HepG2 (cell line): Measurements from ENCODE around the gene HECTD4. TPM values are rescaled to one million over a fixed set of nuclear protein-coding genes. Genes with fewer than 3 reads are reported as not detected.

ENCODE experiments used
- ATAD3A ChIP-seq: sonication (generic); formaldehyde crosslinking; IDR thresholded peaks from 2 replicates; pipeline ENCODE4 v1.4.0; 2020; ENCODE audit warnings: missing genetic modification reagents
- ATF4 ChIP-seq, 2 experiments: fragments of 450-650 bp in 1 of 2; sonication (generic) in 1 of 2; formaldehyde crosslinking; IDR thresholded peaks; 2 replicates each; pipeline versions ENCODE4 v1.5.0 to v1.8.0; 2020 to 2022; ENCODE audit warnings: mild to moderate bottlenecking in 1 of 2, missing genetic modification reagents in 1 of 2
- BHLHE40 ChIP-seq: IDR thresholded peaks from 2 replicates; pipeline ENCODE4 v1.6.1; 2011; ENCODE audit warnings: low read length, improper control_type of control experiment
- CEBPB ChIP-seq: IDR thresholded peaks from 2 replicates; pipeline ENCODE4 v1.6.1; 2011; ENCODE audit warnings: low read depth, low read length, improper control_type of control experiment, borderline replicate concordance
- ELF1 ChIP-seq: sonication (generic); formaldehyde crosslinking; IDR thresholded peaks from 2 replicates; pipeline ENCODE4 v1.4.0; 2020; ENCODE audit warnings: missing genetic modification reagents
- ELF4 ChIP-seq: sonication (generic); formaldehyde crosslinking; IDR thresholded peaks from 2 replicates; pipeline ENCODE4 v1.5.0; 2020; ENCODE audit warnings: missing genetic modification reagents, mild to moderate bottlenecking, moderate library complexity, borderline replicate concordance
- FOXA3 ChIP-seq: IDR thresholded peaks from 2 replicates; pipeline ENCODE4 v1.6.1; 2016; ENCODE audit warnings: missing genetic modification reagents, missing compliant biosample characterization
- GATAD2A ChIP-seq: IDR thresholded peaks from 2 replicates; pipeline ENCODE4 v1.6.1; 2016
- GFI1 ChIP-seq: sonication (generic); formaldehyde crosslinking; IDR thresholded peaks from 2 replicates; pipeline ENCODE4 v1.5.0; 2020; ENCODE audit warnings: missing genetic modification reagents, mild to moderate bottlenecking, borderline replicate concordance
- HMG20A ChIP-seq: IDR thresholded peaks from 2 replicates; pipeline ENCODE4 v1.6.1; 2016; ENCODE audit warnings: borderline replicate concordance
- KMT2B ChIP-seq: IDR thresholded peaks from 2 replicates; pipeline ENCODE4 v1.6.1; 2016; ENCODE audit warnings: missing genetic modification reagents, missing compliant biosample characterization
- LCORL ChIP-seq, 2 experiments: fragments of 450-650 bp in 1 of 2; sonication (generic) in 1 of 2; formaldehyde crosslinking in 1 of 2; IDR thresholded peaks; 2 replicates each; pipeline versions ENCODE4 v1.5.0 to v1.6.1; 2017 to 2020; ENCODE audit warnings: antibody characterized with exemption in 1 of 2, missing genetic modification reagents in 1 of 2
- MZF1 ChIP-seq: sonication (generic); formaldehyde crosslinking; IDR thresholded peaks from 2 replicates; pipeline ENCODE4 v1.8.1; 2023; ENCODE audit warnings: mild to moderate bottlenecking, missing genetic modification reagents, borderline replicate concordance
- PHF5A ChIP-seq: IDR thresholded peaks from one replicate; pipeline ENCODE4 v1.6.1; 2018; ENCODE audit warnings: low read depth, missing genetic modification reagents; ENCODE audit not compliant: unreplicated experiment
- RELA ChIP-seq: sonication (generic); formaldehyde crosslinking; IDR thresholded peaks from 2 replicates; pipeline ENCODE4 v1.4.0; 2020; ENCODE audit warnings: missing genetic modification reagents
- SAP130 ChIP-seq: IDR thresholded peaks from 2 replicates; pipeline ENCODE4 v1.6.1; 2016; ENCODE audit warnings: low read depth
- SKI ChIP-seq: fragments of 450-650 bp; IDR thresholded peaks from one replicate; pipeline ENCODE4 v1.6.1; 2018; ENCODE audit warnings: mild to moderate bottlenecking; ENCODE audit not compliant: partially characterized antibody
- SOX5 ChIP-seq: IDR thresholded peaks from 2 replicates; pipeline ENCODE4 v1.6.1; 2016; ENCODE audit warnings: borderline replicate concordance
- TBP ChIP-seq: sonication (generic); formaldehyde crosslinking; IDR thresholded peaks from 2 replicates; pipeline ENCODE4 v1.5.0; 2020; ENCODE audit warnings: missing genetic modification reagents
- TBX3 ChIP-seq: fragments of 450-650 bp; IDR thresholded peaks from 2 replicates; pipeline ENCODE4 v1.6.1; 2017; ENCODE audit warnings: antibody characterized with exemption, mild to moderate bottlenecking, inconsistent platforms, borderline replicate concordance
- TOPORS ChIP-seq: sonication (generic); formaldehyde crosslinking; IDR thresholded peaks from 2 replicates; pipeline ENCODE4 v1.8.0; 2023; ENCODE audit warnings: mild to moderate bottlenecking, missing genetic modification reagents
- ZNF34 ChIP-seq: sonication (generic); formaldehyde crosslinking; IDR thresholded peaks from 2 replicates; pipeline ENCODE4 v1.4.0; 2020; ENCODE audit warnings: mild to moderate bottlenecking, missing genetic modification reagents, borderline replicate concordance
- ZNF607 ChIP-seq: sonication (generic); formaldehyde crosslinking; IDR thresholded peaks from 2 replicates; pipeline ENCODE4 v1.5.1; 2020; ENCODE audit warnings: missing genetic modification reagents, mild to moderate bottlenecking, borderline replicate concordance
- ZNF746 ChIP-seq: sonication (generic); formaldehyde crosslinking; IDR thresholded peaks from 2 replicates; pipeline ENCODE4 v1.8.0; 2022; ENCODE audit warnings: mild to moderate bottlenecking, missing genetic modification reagents
- polyA plus RNA-seq, 8 experiments: library from polyadenylated mRNA; depleted of rRNA in 3 of 8; stranded (reverse) in 7 of 8; unstranded in 1 of 8; fragments of >200 nt; fragmentation: Illumina TruSeq in 4 of 8; extraction: Trizol in 4 of 8; gene quantifications; 2 replicates each; pipeline versions ENCODE4 v1.2.1 to v1.2.3, GENCODE V29; 2011 to 2016; ENCODE audit warnings: low read depth in 4 of 8, missing spikeins in 1 of 8, mixed read lengths in 1 of 8; ENCODE audit not compliant: insufficient read depth in 1 of 8
- total RNA-seq, 5 experiments: library from RNA; depleted of rRNA; stranded (reverse); fragments of >200 nt; fragmentation: Illumina TruSeq; extraction: Trizol; gene quantifications; 2 replicates each; pipeline ENCODE4 v1.2.3, GENCODE V29; 2016; ENCODE audit warnings: low read depth in 1 of 5
- TF ChIP-seq, protein P1 (sequence below): sonication (generic); formaldehyde crosslinking; IDR thresholded peaks from 2 replicates; pipeline ENCODE4 v1.5.1; 2020; ENCODE audit warnings: mild to moderate bottlenecking, missing genetic modification reagents, borderline replicate concordance

HECTD4 gene
- total and polyA plus RNA-seq, 2 of the 13 experiments (the other 11 are each of a cell fraction or from before 2014, with no cell fraction given), result 9.0 to 11.4 TPM

DNA sequence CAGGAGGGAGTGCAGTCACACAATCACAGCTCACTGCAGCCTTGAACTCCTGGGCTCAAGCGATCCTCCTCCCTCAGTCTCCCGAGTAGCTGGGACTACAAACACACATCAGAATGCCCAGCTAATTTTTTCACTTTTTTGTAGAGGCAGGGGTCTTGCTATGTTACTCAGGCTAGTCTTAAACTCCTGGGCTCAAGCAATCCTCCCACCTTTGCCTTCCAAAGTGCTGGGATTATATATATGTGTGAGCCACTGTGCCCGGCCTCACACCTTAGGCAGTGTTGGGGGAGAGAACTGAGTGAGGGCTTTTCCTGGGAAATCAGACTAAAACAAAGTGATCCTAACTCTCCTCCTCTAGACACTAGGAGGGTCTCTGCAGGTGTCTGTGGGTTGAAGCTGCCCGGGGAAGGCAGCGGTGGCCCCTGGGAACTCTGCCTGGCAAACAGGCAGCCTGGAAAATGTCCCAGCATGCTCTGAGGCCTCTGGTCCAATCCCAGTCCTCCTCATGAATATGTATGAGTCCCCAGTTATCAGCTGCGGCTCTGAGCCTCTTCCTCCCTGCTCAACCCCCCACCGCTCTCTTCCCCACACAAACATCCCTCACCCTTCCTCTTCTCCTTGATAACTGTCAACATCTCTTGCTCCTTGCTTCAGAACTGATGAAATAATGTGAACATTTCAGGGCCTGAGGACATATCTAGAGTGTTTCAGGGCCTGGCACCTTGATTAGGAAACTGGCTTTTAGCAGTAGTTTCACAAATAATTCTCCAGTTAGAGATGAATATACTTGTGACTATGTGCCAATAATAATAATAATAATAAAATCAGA lies 265.8 kb downstream of the HECTD4 start (continued):
- 0 out of 4 replicates have a peak, but pooled peaks of 1 of the 2 experiments have one; percentile 24 for TF ChIP-seq ATF4 (CRISPR knock-in tag; IDR thresholded peaks at IDR 0.05)
- no peak for TF ChIP-seq ELF4 (CRISPR knock-in tag)
- TF ChIP-seq SKI, result peak; percentile 53
- TF ChIP-seq, protein P1, sequence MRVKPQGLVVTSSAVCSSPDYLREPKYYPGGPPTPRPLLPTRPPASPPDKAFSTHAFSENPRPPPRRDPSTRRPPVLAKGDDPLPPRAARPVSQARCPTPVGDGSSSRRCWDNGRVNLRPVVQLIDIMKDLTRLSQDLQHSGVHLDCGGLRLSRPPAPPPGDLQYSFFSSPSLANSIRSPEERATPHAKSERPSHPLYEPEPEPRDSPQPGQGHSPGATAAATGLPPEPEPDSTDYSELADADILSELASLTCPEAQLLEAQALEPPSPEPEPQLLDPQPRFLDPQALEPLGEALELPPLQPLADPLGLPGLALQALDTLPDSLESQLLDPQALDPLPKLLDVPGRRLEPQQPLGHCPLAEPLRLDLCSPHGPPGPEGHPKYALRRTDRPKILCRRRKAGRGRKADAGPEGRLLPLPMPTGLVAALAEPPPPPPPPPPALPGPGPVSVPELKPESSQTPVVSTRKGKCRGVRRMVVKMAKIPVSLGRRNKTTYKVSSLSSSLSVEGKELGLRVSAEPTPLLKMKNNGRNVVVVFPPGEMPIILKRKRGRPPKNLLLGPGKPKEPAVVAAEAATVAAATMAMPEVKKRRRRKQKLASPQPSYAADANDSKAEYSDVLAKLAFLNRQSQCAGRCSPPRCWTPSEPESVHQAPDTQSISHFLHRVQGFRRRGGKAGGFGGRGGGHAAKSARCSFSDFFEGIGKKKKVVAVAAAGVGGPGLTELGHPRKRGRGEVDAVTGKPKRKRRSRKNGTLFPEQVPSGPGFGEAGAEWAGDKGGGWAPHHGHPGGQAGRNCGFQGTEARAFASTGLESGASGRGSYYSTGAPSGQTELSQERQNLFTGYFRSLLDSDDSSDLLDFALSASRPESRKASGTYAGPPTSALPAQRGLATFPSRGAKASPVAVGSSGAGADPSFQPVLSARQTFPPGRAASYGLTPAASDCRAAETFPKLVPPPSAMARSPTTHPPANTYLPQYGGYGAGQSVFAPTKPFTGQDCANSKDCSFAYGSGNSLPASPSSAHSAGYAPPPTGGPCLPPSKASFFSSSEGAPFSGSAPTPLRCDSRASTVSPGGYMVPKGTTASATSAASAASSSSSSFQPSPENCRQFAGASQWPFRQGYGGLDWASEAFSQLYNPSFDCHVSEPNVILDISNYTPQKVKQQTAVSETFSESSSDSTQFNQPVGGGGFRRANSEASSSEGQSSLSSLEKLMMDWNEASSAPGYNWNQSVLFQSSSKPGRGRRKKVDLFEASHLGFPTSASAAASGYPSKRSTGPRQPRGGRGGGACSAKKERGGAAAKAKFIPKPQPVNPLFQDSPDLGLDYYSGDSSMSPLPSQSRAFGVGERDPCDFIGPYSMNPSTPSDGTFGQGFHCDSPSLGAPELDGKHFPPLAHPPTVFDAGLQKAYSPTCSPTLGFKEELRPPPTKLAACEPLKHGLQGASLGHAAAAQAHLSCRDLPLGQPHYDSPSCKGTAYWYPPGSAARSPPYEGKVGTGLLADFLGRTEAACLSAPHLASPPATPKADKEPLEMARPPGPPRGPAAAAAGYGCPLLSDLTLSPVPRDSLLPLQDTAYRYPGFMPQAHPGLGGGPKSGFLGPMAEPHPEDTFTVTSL (CRISPR knock-in tag), result no peak
- TF ChIP-seq SOX5 (CRISPR knock-in tag), result 0 out of 2 replicates have a peak, but pooled peaks have one; percentile 21
- no peak for TF ChIP-seq PHF5A
- TF ChIP-seq SAP130 (CRISPR knock-in tag), result peak; percentile 24; the same call in 1 of the 2 replicates
- TF ChIP-seq CEBPB, result no peak
- no peak for TF ChIP-seq ATAD3A (CRISPR knock-in tag)
- peak; percentile 54; the same call in 1 of the 2 replicates for TF ChIP-seq KMT2B (CRISPR knock-in tag)
- TF ChIP-seq BHLHE40, result no peak
- no peak for TF ChIP-seq ZNF34
- 0 out of 2 replicates have a peak, but pooled peaks have one; percentile 55 for TF ChIP-seq GFI1 (CRISPR knock-in tag)
- TF ChIP-seq GATAD2A (CRISPR knock-in tag), result peak; percentile 27; the same call in 1 of the 2 replicates
- peak; percentile 50; the same call in 1 of the 2 replicates for TF ChIP-seq ZNF746 (CRISPR knock-in tag)
- TF ChIP-seq RELA, result no peak
- TF ChIP-seq TBP, result no peak
- no peak for TF ChIP-seq LCORL (IDR thresholded peaks at IDR 0.05)
- TF ChIP-seq LCORL (CRISPR knock-in tag; IDR thresholded peaks at IDR 0.05), result peak; percentile 23; the same call in 1 of the 2 replicates
- TF ChIP-seq TOPORS, result no peak
- TF ChIP-seq HMG20A, result no peak
- TF ChIP-seq FOXA3 (CRISPR knock-in tag), result peak; percentile 42
- peak; percentile 19; the same call in 1 of the 2 replicates for TF ChIP-seq ZNF607 (CRISPR knock-in tag)
- TF ChIP-seq MZF1, result no peak
- peak; percentile 29; the same call in 1 of the 2 replicates for TF ChIP-seq ELF1 (CRISPR knock-in tag)
- TF ChIP-seq TBX3, result no peak
